AG04450 (cell line): ENCODE data around the gene TIMM9. TPM values are rescaled to one million over a fixed set of nuclear protein-coding genes. Genes with fewer than 3 reads are reported as not detected.

Source experiments
- CTCF ChIA-PET: fragments of 300-600, 350-600 bp; formaldehyde crosslinking; extraction: SDS; loops from one replicate; lab custom pipeline; 2022; ENCODE audit warnings: antibody characterized with exemption, inconsistent platforms; lab: Charles Lee
- POLR2A ChIA-PET: fragments of 350-600 bp; formaldehyde crosslinking; extraction: SDS; loops from one replicate; lab custom pipeline; 2021; ENCODE audit warnings: antibody characterized with exemption, inconsistent platforms; lab: Yijun Ruan, JAX
- DNase-seq: peaks from one replicate; pipeline ENCODE4 v3.0.0-alpha.2; 2011; ENCODE audit warnings: low read depth, low spot score
- H3K27ac ChIP-seq: one replicate; pipeline ENCODE4 v1.5.1; 2012; ENCODE audit warnings: low read depth, low read length, control low read depth
- H3K27me3 ChIP-seq: one replicate; pipeline ENCODE4 v1.6.0; 2012; ENCODE audit warnings: low read length; ENCODE audit not compliant: control insufficient read depth, insufficient read depth
- H3K4me3 ChIP-seq: 2 replicates; pipeline ENCODE4 v1.5.1; 2011; ENCODE audit warnings: mild to moderate bottlenecking, low read depth, low read length, control low read depth
- H3K9me3 ChIP-seq: 2 replicates; pipeline ENCODE4 v1.5.1; 2012; ENCODE audit warnings: low read length; ENCODE audit not compliant: control insufficient read depth, insufficient read depth
- CTCF ChIP-seq: IDR thresholded peaks from 2 replicates; pipeline ENCODE4 v1.5.1; 2011; ENCODE audit warnings: low read depth, low read length, control low read depth, inconsistent platforms
- polyA minus RNA-seq: library from RNA; depleted of rRNA, polyadenylated mRNA; stranded (reverse); fragments of >200 nt; gene quantifications from 2 replicates; pipeline ENCODE4 v1.2.3, GENCODE V29; 2011; rRNA and poly(A)+ RNA removed
- polyA plus RNA-seq: library from polyadenylated mRNA; depleted of rRNA; stranded (reverse); fragments of >200 nt; gene quantifications from 2 replicates; pipeline ENCODE4 v1.2.3, GENCODE V29; 2011; rRNA removed

Gene TIMM9
- polyA plus RNA-seq (22.0 and 26.8 TPM in 2 replicates), polyA minus RNA-seq (16.0 and 18.5 TPM in 2 replicates)

DNA sequence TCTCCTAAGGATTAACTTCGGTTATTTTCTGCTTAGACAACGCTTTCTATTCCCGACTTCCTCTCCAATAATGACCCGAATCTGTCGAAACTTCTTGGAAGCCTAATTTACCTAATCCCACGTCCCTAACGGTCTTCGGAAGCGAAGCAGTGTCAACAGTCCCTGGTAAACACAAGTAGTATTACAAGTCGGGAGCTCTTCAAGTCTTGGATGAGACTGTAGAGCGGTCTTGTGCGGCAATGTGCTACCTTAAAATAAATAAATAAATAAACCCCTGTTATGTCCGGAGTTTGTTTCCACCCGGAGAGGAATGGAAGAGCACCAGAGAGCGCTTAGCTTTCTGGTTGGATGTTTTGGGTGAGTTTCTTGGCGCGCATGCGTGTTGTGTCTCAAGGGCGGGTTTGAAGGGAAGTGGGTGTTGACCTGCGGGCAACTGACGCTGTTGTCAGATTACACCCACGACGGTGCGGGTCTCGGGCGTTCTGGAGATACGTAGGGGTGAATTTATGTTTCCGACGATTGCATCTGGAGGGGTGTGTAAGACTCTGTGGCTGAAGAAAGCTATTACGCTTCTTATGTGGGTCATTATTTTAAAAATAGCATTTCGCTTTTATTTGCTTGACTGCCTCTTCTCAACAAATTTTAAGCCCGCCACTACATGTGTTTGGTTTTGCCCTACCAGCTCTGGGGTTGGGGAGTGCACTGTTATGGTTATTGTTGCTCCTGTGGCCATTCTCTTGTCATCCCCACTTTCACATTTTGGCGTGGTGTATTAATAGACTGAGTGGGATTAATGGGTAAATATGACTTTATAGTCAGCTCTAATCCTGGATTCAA, at the start of gene TIMM9, which contains the start of gene KIAA0586:
Gene TIMM9, minus strand, starts transcription at position 251 of the 837 bp plus-strand sequence. CDS start 15,586 bp downstream, outside the sequence.
Gene KIAA0586, plus strand, starts transcription at position 439 of the 837 bp plus-strand sequence. CDS start 546 bp downstream, outside the sequence.
- Histone ChIP-seq H3K9me3 (no peaks in the 10 kb centered on the region; the same call in 1 of the 2 replicates), H3K27ac (peak within 1 kb of the TSS; percentile 97), H3K4me3 (peak within 1 kb of the TSS; percentile 89), H3K27me3 (no peaks in the 10 kb centered on the region)
- ChIA-PET POLR2A (interaction anchor here (0.5 to 1.2 kb wide), 5 partner anchors 34 to 1057 kb away, joined by 3 to 8 read pairs (median 3); partner anchors contain the start of genes ARID4A, JKAMP and L3HYPDH), CTCF (interaction anchor here (0.9 to 1.6 kb wide), 2 partner anchors 11 to 74 kb away, joined by 3 to 4 read pairs; no protein-coding TSS in a partner anchor)
- peak; percentile 98 for DNase-seq
- no peak for TF ChIP-seq CTCF

DNA sequence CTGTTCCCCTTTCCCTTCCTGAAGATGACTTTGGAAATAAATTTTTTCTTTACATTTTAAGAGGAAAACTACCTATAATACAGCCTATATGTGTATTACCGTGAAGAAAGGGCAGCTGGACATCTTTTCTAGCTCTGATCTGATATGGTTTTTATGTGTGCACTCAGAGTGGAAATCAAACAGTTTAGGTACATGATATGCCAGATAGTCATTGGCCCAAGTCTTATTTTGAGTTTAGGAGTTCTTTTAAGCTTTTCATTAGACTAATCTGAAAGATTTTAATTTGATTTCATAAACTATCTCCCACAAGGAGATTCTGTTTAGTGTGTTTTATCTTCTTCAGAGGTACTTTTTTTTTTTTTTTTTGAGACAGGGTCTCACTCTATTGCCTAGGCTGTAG, 49.0 kb upstream of the TIMM9 start:
- DNase-seq: no peak
- CTCF ChIA-PET: interaction anchor here (1.8 kb wide), 1 partner anchor 579 kb away, joined by 4 read pairs; no protein-coding TSS in a partner anchor
- no peak for TF ChIP-seq CTCF
- H3K27me3 ChIP-seq: no peaks in the 10 kb centered on the region
- H3K27ac ChIP-seq: no peak overlapping the region
- POLR2A ChIA-PET: no interaction called here
- H3K9me3 ChIP-seq: no peaks in the 10 kb centered on the region
- no peak overlapping the region for H3K4me3 ChIP-seq

DNA sequence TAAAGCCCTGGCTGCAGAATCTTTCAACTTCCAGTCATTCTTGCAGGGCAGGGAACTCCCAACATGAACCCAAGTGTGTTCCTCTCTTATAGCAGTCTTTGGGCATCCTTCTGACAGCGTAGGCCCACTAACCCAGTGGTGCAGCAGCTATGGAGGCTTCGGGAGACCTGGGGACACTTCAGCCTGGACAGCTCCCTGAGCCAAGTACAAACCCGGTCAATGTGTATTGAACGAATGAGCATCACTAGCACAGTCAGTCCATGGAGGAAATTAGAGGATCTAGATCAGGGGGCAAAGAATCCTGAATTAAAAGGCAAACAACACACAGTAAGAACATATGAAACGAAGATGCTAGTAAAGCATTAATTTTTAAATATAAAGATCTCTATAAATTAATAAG, 42.0 kb upstream of the TIMM9 start:
- Histone ChIP-seq H3K27me3 (no peaks in the 10 kb centered on the region), H3K4me3 (no peak overlapping the region), H3K9me3 (no peaks in the 10 kb centered on the region), H3K27ac (no peak overlapping the region)
- POLR2A ChIA-PET: no interaction called here
- no peak for DNase-seq
- TF ChIP-seq CTCF: no peak
- CTCF ChIA-PET: interaction anchor here (0.7 kb wide), 1 partner anchor 586 kb away, joined by 3 read pairs; no protein-coding TSS in a partner anchor

- POLR2A ChIA-PET: no interaction called here
Observed at GRCh38 chr14:58467575-58467974, 40.2 kb upstream of the TIMM9 start.

More at GRCh38 chr14:58467575-58467974, 40.2 kb upstream of the TIMM9 start:
- CTCF ChIA-PET: no interaction called here
- H3K4me3 ChIP-seq: no peak overlapping the region
- H3K27ac ChIP-seq: no peak overlapping the region
- no peaks in the 10 kb centered on the region for H3K27me3 ChIP-seq
- TF ChIP-seq CTCF: no peak
- DNase-seq: no peak
- H3K9me3 ChIP-seq: no peaks in the 10 kb centered on the region
